Stromal cell of bone marrow (primary cell): ENCODE data around the gene TOX2.
"Not testable (repeated sequence)": the region's sequence is repeated elsewhere in the genome, so short reads cannot be mapped to it uniquely, and the experiment has no call there.

Experiments used
- DNase-seq: peaks from one replicate; pipeline ENCODE4 v3.0.0-alpha.2; 2012; ENCODE audit warnings: low read depth

Gene TOX2

DNA sequence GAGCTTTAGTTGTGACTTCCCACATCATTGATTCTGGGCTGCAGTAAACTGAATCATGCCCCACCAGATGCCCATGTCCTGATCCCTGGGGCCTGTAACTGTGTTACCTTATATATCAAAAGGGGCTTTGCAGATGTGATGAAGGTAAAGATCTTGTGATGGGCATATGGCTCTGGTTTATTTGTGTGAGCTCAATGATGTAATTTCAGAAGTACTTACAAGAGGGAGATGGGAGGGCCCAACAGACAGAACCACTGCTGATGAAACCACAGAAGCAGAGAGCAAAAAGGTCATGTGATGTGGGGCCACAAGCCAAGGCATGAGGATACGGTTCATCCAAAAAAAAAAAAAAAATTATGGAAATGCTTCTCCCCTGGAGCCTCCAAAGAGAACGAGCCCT, 118.7 kb downstream of the TOX2 start:
- no peak for DNase-seq

GRCh38 chr20:44033873-44034272, 119.2 kb downstream of the TOX2 start:
- no peak for DNase-seq

- DNase-seq = no peak
Measured at GRCh38 chr20:44034451-44034850, 119.8 kb downstream of the TOX2 start.

DNA sequence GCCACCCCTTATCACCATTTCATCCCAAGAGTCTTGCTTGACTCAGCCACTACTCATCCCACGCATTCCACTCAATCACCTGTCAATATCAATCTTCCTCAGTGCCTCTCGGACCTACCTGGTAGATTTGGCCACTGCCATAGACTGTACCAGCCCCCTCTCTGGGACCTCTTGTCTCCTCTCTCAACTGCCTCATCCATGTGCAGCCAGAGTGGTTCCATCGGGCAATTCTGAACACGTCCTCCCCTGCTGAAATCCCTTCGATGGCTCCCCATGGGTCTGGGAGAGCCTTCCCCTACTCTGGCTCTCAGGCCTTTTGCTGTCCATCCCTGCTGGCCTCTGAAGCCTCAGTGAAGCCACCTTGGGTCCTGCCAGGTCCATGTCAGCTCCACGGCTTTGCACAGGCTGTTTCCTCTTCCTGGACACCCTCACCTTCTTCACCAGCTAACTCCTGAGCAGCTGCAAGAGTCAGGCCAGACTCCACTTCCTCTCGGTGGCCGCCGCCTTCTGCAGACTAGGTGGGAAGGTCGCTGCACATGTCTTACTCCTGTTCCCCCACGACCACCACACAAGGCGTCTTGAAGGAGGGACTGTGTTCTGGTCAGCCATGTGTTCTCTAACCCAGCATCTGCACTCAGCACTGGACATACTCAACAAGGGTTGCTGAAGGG, 120.4 kb downstream of the TOX2 start:
- no peak for DNase-seq

DNA sequence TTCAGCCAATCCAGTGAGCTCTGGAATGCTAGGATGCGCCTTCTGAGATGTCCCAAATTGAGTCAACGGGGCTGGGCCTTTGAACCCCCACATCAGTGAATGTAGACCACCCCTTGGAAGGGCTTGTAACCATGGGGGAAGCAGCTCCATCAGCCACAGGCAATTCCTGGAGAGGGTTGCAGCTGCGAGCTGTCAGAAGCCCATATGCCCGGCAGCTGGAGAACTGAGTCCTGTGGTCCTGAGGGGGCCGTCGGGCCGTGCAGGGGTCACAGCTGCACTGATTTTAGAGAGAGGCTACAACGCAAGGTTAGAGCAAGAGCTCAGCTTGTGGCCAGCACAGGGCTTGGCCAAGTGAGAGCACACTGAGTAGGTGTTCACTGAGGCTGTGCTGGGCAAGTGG, 121.3 kb downstream of the TOX2 start:
- DNase-seq = no peak

GRCh38 chr20:44036441-44036840, 121.8 kb downstream of the TOX2 start:
- DNase-seq = no peak

- no peak for DNase-seq
Measured at GRCh38 chr20:44038681-44039123, 124.0 kb downstream of the TOX2 start.

GRCh38 chr20:44039147-44039546, 124.5 kb downstream of the TOX2 start:
- no peak for DNase-seq

GRCh38 chr20:44039741-44040140, 125.1 kb downstream of the TOX2 start:
- no peak for DNase-seq

DNA sequence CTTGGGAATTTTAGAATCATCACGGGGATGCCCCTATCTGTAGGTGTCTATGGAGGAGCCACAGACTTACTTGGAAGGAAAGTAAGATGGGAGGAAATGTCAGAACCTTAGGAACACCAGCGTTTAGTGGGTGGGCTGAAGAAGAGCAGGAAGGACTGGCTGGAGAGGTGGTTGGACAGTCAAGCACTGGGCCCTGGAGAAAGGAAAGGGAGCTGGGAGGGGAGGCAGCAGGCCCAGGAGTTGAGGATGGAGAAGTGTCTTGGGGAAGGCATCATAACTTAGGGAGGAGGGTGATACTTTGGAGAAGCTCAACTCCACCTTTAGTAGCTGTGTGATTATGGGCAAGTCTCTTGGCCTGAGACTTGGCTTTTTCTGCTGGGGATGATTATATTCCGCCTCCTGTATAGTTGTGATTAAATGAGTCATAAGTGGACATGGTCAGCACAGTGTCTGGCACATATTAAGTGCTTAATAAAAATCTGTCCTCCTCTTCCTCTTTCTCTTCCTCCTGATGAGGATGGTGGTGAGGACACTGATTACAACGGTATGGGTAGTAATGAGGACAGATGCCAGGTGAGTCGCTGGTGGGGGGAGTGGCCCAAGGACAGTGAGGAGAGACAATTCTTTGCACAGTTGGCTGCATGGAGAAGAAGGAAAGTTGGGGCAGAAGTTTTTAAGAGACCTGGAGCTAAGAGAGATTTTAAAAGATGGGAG, 125.7 kb downstream of the TOX2 start:
- DNase-seq = no peak

DNA sequence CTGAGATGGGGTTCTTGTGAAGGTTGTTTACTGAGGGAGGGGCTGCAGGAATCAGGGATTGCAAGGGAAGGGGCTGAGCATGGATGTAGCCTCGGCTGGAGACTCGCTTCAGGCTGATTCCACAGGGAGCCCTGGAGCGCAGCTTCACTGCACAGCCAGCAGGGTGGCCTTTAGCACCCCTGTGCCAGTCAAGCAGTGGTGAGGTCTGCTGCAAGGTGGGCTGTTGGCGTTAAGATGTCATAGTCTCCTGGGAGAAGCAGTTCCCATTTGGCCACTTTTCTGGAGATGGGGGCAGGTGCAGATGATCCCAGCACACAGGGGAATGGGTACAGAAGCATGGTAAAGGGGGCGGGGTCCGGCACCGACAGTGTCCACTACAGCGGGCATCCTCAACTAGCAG, 126.3 kb downstream of the TOX2 start:
- DNase-seq = no peak

- not testable (repeated sequence) for DNase-seq
Measured at GRCh38 chr20:44044712-44045111, 130.1 kb downstream of the TOX2 start.

- DNase-seq = no peak
Measured at GRCh38 chr20:44050327-44050726, 135.7 kb downstream of the TOX2 start.

GRCh38 chr20:44050925-44051660, 136.4 kb downstream of the TOX2 start:
- no peak for DNase-seq

- DNase-seq = no peak
Measured at GRCh38 chr20:44051661-44052000, 137.0 kb downstream of the TOX2 start.

DNA sequence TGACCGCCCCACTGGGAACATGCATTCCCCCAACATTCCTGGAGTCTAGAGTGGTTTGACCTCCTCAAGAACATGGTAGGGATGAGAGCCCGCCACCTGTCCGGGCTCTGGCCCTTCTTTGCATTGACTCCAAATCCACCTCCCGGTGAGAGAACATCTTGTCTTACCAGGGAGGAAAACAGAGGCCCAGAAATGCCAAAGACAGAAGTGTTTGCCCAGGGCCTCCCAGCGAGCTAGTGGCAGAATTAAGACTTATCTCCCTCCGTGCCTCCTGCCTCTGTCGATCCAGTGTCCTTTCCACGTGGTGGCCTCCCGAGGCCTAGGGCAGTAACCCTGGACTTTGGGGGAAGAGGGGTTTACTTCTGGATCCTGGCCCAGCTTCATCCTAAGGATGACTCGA, 137.5 kb downstream of the TOX2 start:
- DNase-seq = no peak

GRCh38 chr20:44053046-44053445, 138.4 kb downstream of the TOX2 start:
- no peak for DNase-seq

DNA sequence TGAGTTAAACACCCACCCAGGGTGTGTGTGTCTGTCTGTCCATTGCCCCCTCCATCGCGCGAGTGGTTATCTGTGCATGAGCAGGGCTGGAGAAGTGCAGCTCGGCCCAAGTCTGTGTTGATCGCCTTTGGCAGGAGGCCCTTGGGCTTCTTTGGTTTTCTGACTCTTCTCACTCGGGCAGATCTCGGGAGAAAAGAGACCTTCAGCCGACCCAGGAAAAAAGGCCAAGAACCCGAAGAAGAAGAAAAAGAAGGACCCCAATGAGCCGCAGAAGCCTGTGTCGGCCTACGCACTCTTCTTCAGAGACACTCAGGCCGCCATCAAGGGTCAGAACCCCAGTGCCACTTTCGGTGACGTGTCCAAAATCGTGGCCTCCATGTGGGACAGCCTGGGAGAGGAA, 139.5 kb downstream of the TOX2 start:
- DNase-seq = no peak

GRCh38 chr20:44054849-44055248, 140.2 kb downstream of the TOX2 start:
- DNase-seq = no peak

DNA sequence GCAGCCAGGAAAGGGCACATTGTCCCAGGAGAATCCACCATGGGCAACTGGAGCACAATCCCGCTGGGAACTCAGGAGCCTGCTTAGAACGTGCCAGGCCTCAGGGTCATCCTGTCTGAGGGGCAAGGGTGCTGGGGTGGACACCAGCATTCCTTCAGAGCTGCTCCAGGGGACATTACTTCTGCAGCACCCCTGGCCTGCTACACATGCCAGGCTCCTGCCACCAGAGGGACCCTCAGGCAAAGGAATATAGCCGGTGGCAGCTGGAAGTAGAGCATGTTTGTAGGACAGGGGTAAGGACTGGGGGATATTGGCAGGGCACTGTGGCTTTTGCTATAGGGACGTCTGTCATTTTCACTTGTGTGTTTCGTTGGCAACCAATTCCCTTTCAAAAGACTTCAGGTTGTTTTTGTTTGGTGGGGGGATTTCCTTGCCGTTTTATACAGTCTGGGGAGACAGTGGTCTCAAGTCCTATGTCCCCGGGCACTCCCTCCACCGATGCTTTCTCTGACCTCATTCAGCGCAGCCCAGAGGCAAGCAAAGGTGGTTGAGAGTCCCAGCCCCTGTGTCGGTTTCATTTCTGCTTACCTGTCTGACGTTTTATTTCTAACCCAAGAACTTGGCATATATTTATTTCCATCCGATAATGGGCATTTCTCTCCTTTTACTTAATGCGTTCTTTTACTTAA, 141.5 kb downstream of the TOX2 start:
- no peak for DNase-seq

DNA sequence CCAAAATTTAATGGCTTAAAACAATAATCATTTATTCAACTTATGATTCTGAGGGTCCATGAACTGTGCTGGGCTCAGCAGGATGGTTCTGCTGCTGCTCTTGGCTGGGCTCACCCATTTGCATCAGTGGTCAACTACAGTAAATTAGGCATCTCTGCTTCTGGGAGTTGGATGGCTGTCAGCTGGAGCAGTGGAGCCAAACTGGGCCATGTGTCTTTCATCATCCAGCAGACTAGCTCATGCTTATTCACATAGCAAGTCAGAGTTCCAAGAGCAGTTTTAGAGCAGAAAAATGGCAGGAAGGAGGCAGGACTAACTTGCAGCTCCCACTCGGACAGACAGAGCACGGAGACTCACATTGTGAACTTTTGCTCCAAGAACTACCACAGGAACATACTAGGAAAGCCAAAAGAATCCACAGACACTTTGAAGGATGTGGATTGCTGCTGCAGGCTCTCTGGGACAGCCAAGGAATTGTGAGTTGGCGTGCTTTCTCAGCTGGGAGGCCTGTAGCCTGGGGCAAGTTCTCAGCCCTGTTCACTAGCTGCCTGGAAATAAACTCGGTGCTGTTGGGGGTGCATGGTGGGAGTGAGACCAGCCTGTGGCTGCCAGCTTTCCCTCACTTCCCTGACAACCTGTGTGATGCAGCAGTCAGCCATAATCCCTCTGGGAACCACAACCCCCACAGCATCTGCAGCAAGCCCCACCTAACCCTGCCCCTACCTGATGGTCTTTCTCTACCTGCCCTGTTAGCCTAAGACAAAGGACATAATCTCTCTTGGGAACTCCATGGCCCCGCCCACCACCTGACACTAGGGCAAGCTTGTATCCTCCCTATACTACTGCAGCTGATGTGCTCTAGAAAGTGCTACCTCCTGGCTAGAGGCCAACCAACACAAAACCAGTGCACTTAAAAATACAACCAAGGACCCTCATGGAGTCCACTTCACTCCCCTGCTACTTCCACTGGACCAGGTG, 143.3 kb downstream of the TOX2 start:
- no peak for DNase-seq
